DOHH2 (cell line): ENCODE data around the gene GLI3.

Experiments
- CTCF ChIP-seq: fragments of 200-600 bp; sonication (generic); IDR thresholded peaks from one replicate; pipeline ENCODE4 v1.5.1; 2014; ENCODE audit warnings: antibody characterized with exemption, mild to moderate bottlenecking, low read depth, low read length; ENCODE audit not compliant: poor library complexity, severe bottlenecking
- EZH2phosphoT487 ChIP-seq: fragments of 200-600 bp; sonication (generic); IDR thresholded peaks from 2 replicates; pipeline ENCODE4 v1.6.1; 2017; ENCODE audit warnings: borderline replicate concordance, mild to moderate bottlenecking, antibody characterized with exemption, low read length, moderate library complexity, mixed read lengths

DNA sequence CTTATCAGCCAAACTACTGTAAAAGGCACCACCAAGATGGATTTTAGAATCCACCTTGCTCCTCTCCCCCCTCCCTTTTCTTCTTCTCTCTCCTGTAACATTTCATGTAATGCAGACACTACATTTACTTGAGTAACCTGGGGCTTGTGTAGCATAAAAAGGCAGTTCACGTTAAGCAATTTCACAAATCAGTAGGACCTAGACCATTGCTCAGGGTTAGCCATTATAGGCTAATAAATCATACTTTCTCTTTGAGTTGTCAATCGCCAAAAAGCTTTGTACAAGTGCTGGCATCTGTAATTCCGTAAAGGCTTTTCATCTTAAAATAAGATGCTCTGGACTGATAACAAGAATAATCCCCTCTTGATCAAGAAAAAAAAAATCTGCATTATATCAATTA is 224.7 kb downstream of the GLI3 start:
- TF ChIP-seq CTCF (no peak), EZH2phosphoT487 (no peak)
